SK-N-SH (cell line): Measurements from ENCODE around the gene SP4. TPM values are rescaled to one million over a fixed set of nuclear protein-coding genes. Genes with fewer than 3 reads are reported as not detected.
A peak's percentile ranks its signal among the peaks of the same experiment; 100 is the strongest.

Experiments used
- CTCF ChIA-PET: fragments of 300-600, 350-600 bp; formaldehyde crosslinking; extraction: SDS; loops from one replicate; lab custom pipeline; 2021; lab: Yijun Ruan, JAX
- POLR2A ChIA-PET: fragments of 350-600 bp; sonication (Branson Sonifier 250); formaldehyde crosslinking; extraction: SDS; loops from one replicate; lab custom pipeline; 2020; ENCODE audit warnings: antibody characterized with exemption, inconsistent platforms; lab: Yijun Ruan, JAX
- DNase-seq: peaks from one replicate; pipeline ENCODE4 v3.0.0; 2012
- H2AFZ ChIP-seq: fragments of 200-600 bp; sonication (generic); 2 replicates; pipeline ENCODE4 v1.8.1; 2016; ENCODE audit warnings: antibody characterized with exemption, mild to moderate bottlenecking, low read depth
- H3F3A ChIP-seq: fragments of 200-600 bp; sonication (generic); replicated peaks from 2 replicates; pipeline ENCODE3; 2016; ENCODE audit warnings: antibody characterized with exemption, mild to moderate bottlenecking; ENCODE audit not compliant: insufficient read depth
- H3K27ac ChIP-seq, 2 experiments: fragments of 200-500 bp in 1 of 2; fragments of 200-600 bp in 1 of 2; sonication (Bioruptor generic) in 1 of 2; sonication (generic), shearing (Covaris generic) in 1 of 2; 2 replicates each; pipeline versions ENCODE4 v1.5.1 to v1.6.1; 2014 to 2016; ENCODE audit warnings: low read depth in 2 of 2, inconsistent platforms in 1 of 2, low read length in 1 of 2, mild to moderate bottlenecking in 1 of 2, mixed read lengths in 1 of 2
- H3K27me3 ChIP-seq: fragments of 200-600 bp; sonication (generic), shearing (Covaris generic); 2 replicates; pipeline ENCODE4 v1.6.1; 2016; ENCODE audit warnings: mixed run types; ENCODE audit not compliant: insufficient read depth
- H3K36me3 ChIP-seq, 2 experiments: fragments of 200-500 bp in 1 of 2; fragments of 200-600 bp in 1 of 2; sonication (Bioruptor generic) in 1 of 2; sonication (generic) in 1 of 2; replicated peaks in 1 of 2; 2 replicates each; pipeline versions ENCODE3 to v1.5.1; 2014 to 2016; ENCODE audit warnings: low read length in 1 of 2, mild to moderate bottlenecking in 1 of 2; ENCODE audit not compliant: insufficient read depth in 2 of 2, control insufficient read depth in 1 of 2
- H3K4me1 ChIP-seq, 2 experiments: fragments of 200-500 bp in 1 of 2; fragments of 200-600 bp in 1 of 2; sonication (Bioruptor generic) in 1 of 2; sonication (generic), shearing (Covaris generic) in 1 of 2; 2 replicates each; pipeline versions ENCODE4 v1.5.1 to v1.6.1; 2014 to 2016; ENCODE audit warnings: low read depth in 1 of 2, low read length in 1 of 2, mixed run types in 1 of 2; ENCODE audit not compliant: insufficient read depth in 2 of 2, control insufficient read depth in 1 of 2
- H3K4me2 ChIP-seq: fragments of 200-600 bp; sonication (generic), shearing (Covaris generic); 2 replicates; pipeline ENCODE4 v1.6.1; 2017; ENCODE audit warnings: mixed run types
- H3K4me3 ChIP-seq, 2 experiments: fragments of 200-500 bp in 1 of 2; fragments of 200-600 bp in 1 of 2; sonication (Bioruptor generic) in 1 of 2; sonication (generic), shearing (Covaris generic) in 1 of 2; 2 replicates each; pipeline versions ENCODE4 v1.5.1 to v1.8.1; 2014 to 2016; ENCODE audit warnings: low read depth in 2 of 2, inconsistent platforms in 1 of 2, low read length in 1 of 2, mild to moderate bottlenecking in 1 of 2, mixed read lengths in 1 of 2, moderate library complexity in 1 of 2
- H3K79me2 ChIP-seq: fragments of 200-600 bp; sonication (generic); 2 replicates; pipeline ENCODE4 v1.8.1; 2017; ENCODE audit warnings: mild to moderate bottlenecking; ENCODE audit not compliant: insufficient read depth
- H3K9ac ChIP-seq: fragments of 200-600 bp; sonication (generic); 2 replicates; pipeline ENCODE4 v1.6.1; 2017; ENCODE audit warnings: mixed run types
- H3K9me2 ChIP-seq: fragments of 200-600 bp; sonication (generic); 2 replicates; pipeline ENCODE4 v1.6.1; 2017; ENCODE audit warnings: mixed run types
- H3K9me3 ChIP-seq: fragments of 200-600 bp; sonication (generic); 2 replicates; pipeline ENCODE4 v1.6.1; 2017; ENCODE audit warnings: mixed run types, mild to moderate bottlenecking, moderate library complexity
- H4K20me1 ChIP-seq: fragments of 200-600 bp; sonication (generic); 2 replicates; pipeline ENCODE4 v1.6.1; 2017; ENCODE audit warnings: mild to moderate bottlenecking, mixed run types; ENCODE audit not compliant: insufficient read depth
- CHD2 ChIP-seq: fragments of 150-350 bp; IDR thresholded peaks from 2 replicates; pipeline ENCODE4 v1.6.1; 2018; ENCODE audit warnings: low read length; ENCODE audit not compliant: partially characterized antibody
- CTCF ChIP-seq: fragments of 200-600 bp; sonication (generic); IDR thresholded peaks from 2 replicates; pipeline ENCODE4 v1.6.1; 2017; ENCODE audit warnings: antibody characterized with exemption, mild to moderate bottlenecking, moderate library complexity
- EP300 ChIP-seq, 2 experiments: IDR thresholded peaks; 2 replicates each; pipeline versions ENCODE4 v1.4.0 to v1.6.1; 2012; ENCODE audit warnings: borderline replicate concordance in 1 of 2, low read depth in 1 of 2, low read length in 1 of 2
- EZH2phosphoT487 ChIP-seq: fragments of 200-600 bp; sonication (generic); IDR thresholded peaks from 2 replicates; pipeline ENCODE4 v1.6.1; 2017; ENCODE audit warnings: low read depth, mixed run types, mild to moderate bottlenecking, antibody characterized with exemption, moderate library complexity, borderline replicate concordance
- FOSL2 ChIP-seq: IDR thresholded peaks from 2 replicates; pipeline ENCODE4 v1.4.0; 2012; ENCODE audit warnings: low read depth, mild to moderate bottlenecking, moderate library complexity, borderline replicate concordance
- FOXJ3 ChIP-seq: sonication (generic); formaldehyde crosslinking; IDR thresholded peaks from 2 replicates; pipeline ENCODE4 v1.5.1; 2020; ENCODE audit warnings: mild to moderate bottlenecking, missing genetic modification reagents
- FOXM1 ChIP-seq: IDR thresholded peaks from 2 replicates; pipeline ENCODE4 v1.4.0; 2012; ENCODE audit warnings: low read depth, mild to moderate bottlenecking
- GABPA ChIP-seq: IDR thresholded peaks from 2 replicates; pipeline ENCODE4 v1.4.0; 2012; ENCODE audit warnings: low read depth, mild to moderate bottlenecking
- IRF3 ChIP-seq: fragments of 150-350 bp; IDR thresholded peaks from 2 replicates; pipeline ENCODE4 v1.6.1; 2016; ENCODE audit warnings: mild to moderate bottlenecking, low read depth, low read length
- MXI1 ChIP-seq: IDR thresholded peaks from 2 replicates; pipeline ENCODE4 v1.6.1; 2012; ENCODE audit warnings: mild to moderate bottlenecking, low read depth, low read length, improper control_type of control experiment
- NFIC ChIP-seq: IDR thresholded peaks from 2 replicates; pipeline ENCODE4 v1.4.0; 2012; ENCODE audit warnings: borderline replicate concordance
- NRF1 ChIP-seq: IDR thresholded peaks from 2 replicates; pipeline ENCODE4 v1.6.1; 2012; ENCODE audit warnings: low read depth, mild to moderate bottlenecking, low read length
- PBX3 ChIP-seq: IDR thresholded peaks from 2 replicates; pipeline ENCODE4; 2012
- POLR2AphosphoS5 ChIP-seq: IDR thresholded peaks from 2 replicates; pipeline ENCODE4 v1.6.1; 2012; ENCODE audit warnings: low read depth, low read length
- RCOR1 ChIP-seq: fragments of 150-350 bp; IDR thresholded peaks from 2 replicates; pipeline ENCODE4 v1.6.1; 2017; ENCODE audit warnings: antibody characterized with exemption, low read length
- REST ChIP-seq: IDR thresholded peaks from 2 replicates; pipeline ENCODE4 v1.6.1; 2012; ENCODE audit warnings: mild to moderate bottlenecking, low read depth, low read length, moderate library complexity
- RXRA ChIP-seq: IDR thresholded peaks from 2 replicates; pipeline ENCODE4 v1.4.0; 2012; ENCODE audit warnings: low read depth, mild to moderate bottlenecking, borderline replicate concordance
- SIN3A ChIP-seq: IDR thresholded peaks from 2 replicates; pipeline ENCODE4 v1.6.1; 2012; ENCODE audit warnings: low read depth, mild to moderate bottlenecking, low read length, moderate library complexity, borderline replicate concordance
- SMC3 ChIP-seq: IDR thresholded peaks from 2 replicates; pipeline ENCODE4 v1.6.1; 2012; ENCODE audit warnings: low read depth, low read length, improper control_type of control experiment
- TCF12 ChIP-seq: IDR thresholded peaks from 2 replicates; pipeline ENCODE4 v1.4.0; 2012
- YY1 ChIP-seq: IDR thresholded peaks from 2 replicates; pipeline ENCODE4 v1.4.0; 2012; ENCODE audit warnings: low read depth, mild to moderate bottlenecking
- ZBTB33 ChIP-seq: IDR thresholded peaks from 2 replicates; pipeline ENCODE4 v1.4.0; 2012; ENCODE audit warnings: low read depth, borderline replicate concordance
- WGBS: methylation state at CpG from one replicate; pipeline ENCODE4 v1.1.6; 2017; ENCODE audit warnings: low lambda C conversion rate; 5-methylcytosine and 5-hydroxymethylcytosine counted together
- polyA plus RNA-seq, 3 experiments: library from polyadenylated mRNA; depleted of rRNA; stranded (reverse); fragments of >200 nt; gene quantifications; 2 replicates each; pipeline ENCODE4 v1.2.3, GENCODE V29; 2012

Gene SP4
- 1.1 and 1.5 TPM in 2 replicates for polyA plus RNA-seq (2012; rRNA removed)
- 1.5 and 1.6 TPM in 2 replicates for polyA plus RNA-seq (2012; cell fraction: cytosol; rRNA removed)
- polyA plus RNA-seq (2012; cell fraction: nucleus; rRNA removed) = 0.85 and 1.9 TPM in 2 replicates

- POLR2A ChIA-PET = interaction anchor here (0.9 to 1.5 kb wide), 2 partner anchors 9 to 13 kb away, joined by 5 to 7 read pairs; no protein-coding TSS in a partner anchor
- Histone ChIP-seq H3F3A (peaks cover 12% of the 10 kb centered on the region), H2AFZ (peak within 1 kb of the TSS; percentile 100), H3K9me3 (no peaks in the 10 kb centered on the region), H3K36me3 (peaks cover 0 to 2% of the 10 kb centered on the region in 2 experiments), H3K27ac (peak within 1 kb of the TSS; percentile 95), H3K27me3 (no peaks in the 10 kb centered on the region), H4K20me1 (no peaks in the 10 kb centered on the region), H3K79me2 (no peaks in the 10 kb centered on the region), H3K4me1 (peaks cover 0 to 28% of the 10 kb centered on the region in 2 experiments; a peak in 2 of 4 replicates), H3K4me2 (peak within 1 kb of the TSS; percentile 99), H3K4me3 (peak within 1 kb of the TSS; percentile 93 to 100), H3K9me2 (no peaks in the 10 kb centered on the region), H3K9ac (peak within 1 kb of the TSS; percentile 96)
- CTCF ChIA-PET = no interaction called here
- 2% methylated on average over 31 of the region's 63 CpGs for WGBS
- peak; percentile 97 for DNase-seq
- TF ChIP-seq REST = no peak
- 0 out of 2 replicates have a peak, but pooled peaks have one; percentile 6 for TF ChIP-seq NFIC
- peak; percentile 97 for TF ChIP-seq PBX3
- TF ChIP-seq NRF1 = peak; percentile 49; the same call in 1 of the 2 replicates
- TF ChIP-seq SIN3A = peak; percentile 52; the same call in 1 of the 2 replicates
- TF ChIP-seq CHD2 = peak; percentile 29
- no peak for TF ChIP-seq RCOR1
- no peak; a peak in 1 of 4 replicates for TF ChIP-seq EP300 (IDR thresholded peaks at IDR 0.05; ENCODE audit: borderline replicate concordance in 1 of 2, low read depth in 1 of 2, low read length in 1 of 2)
- TF ChIP-seq FOXJ3 (CRISPR knock-in tag) = 0 out of 2 replicates have a peak, but pooled peaks have one; percentile 1
- 0 out of 2 replicates have a peak, but pooled peaks have one; percentile 10 for TF ChIP-seq CTCF
- TF ChIP-seq RXRA = no peak
- TF ChIP-seq IRF3 = no peak
- TF ChIP-seq FOXM1 = no peak
- no peak for TF ChIP-seq ZBTB33
- no peak for TF ChIP-seq SMC3
- TF ChIP-seq POLR2AphosphoS5 = peak; percentile 47
- TF ChIP-seq EZH2phosphoT487 = no peak
- TF ChIP-seq FOSL2 = no peak
- no peak for TF ChIP-seq TCF12
- TF ChIP-seq YY1 = peak; percentile 33; the same call in 1 of the 2 replicates
- TF ChIP-seq GABPA = no peak
- peak; percentile 76 for TF ChIP-seq MXI1
Measured at GRCh38 chr7:21427871-21428658, at the start of gene SP4. TSS of gene SP4 (plus strand) at chr7:21428083. CDS start at chr7:21428252, 169 bp downstream.
